Suprapubic skin (tissue), 4 donors: ENCODE measurements around the gene UGT1A8. TPM values are rescaled to one million over a fixed set of nuclear protein-coding genes. Genes with fewer than 3 reads are reported as not detected.

Source experiments
- DNase-seq, 2 donors: peaks; one replicate each; pipeline ENCODE4 v3.0.0-alpha.2; 2019; ENCODE audit warnings: low spot score in 2 of 2
- H3K27ac ChIP-seq: fragments of 200-600 bp; sonication (generic); one replicate; pipeline ENCODE4 v1.5.1; 2019
- H3K27me3 ChIP-seq: fragments of 200-600 bp; sonication (generic); one replicate; pipeline ENCODE4 v1.5.1; 2019
- H3K36me3 ChIP-seq: fragments of 200-600 bp; sonication (generic); one replicate; pipeline ENCODE4 v1.5.1; 2019
- H3K4me1 ChIP-seq: fragments of 200-600 bp; sonication (generic); one replicate; pipeline ENCODE4 v1.5.1; 2019
- H3K4me3 ChIP-seq: fragments of 200-600 bp; sonication (generic); one replicate; pipeline ENCODE4 v1.5.1; 2019; ENCODE audit warnings: mild to moderate bottlenecking
- H3K9me3 ChIP-seq: fragments of 200-600 bp; sonication (generic); one replicate; pipeline ENCODE4 v1.5.1; 2019
- EP300 ChIP-seq: sonication (generic); formaldehyde crosslinking; IDR thresholded peaks from one replicate; pipeline ENCODE4 v1.6.1; 2017; ENCODE audit warnings: antibody characterized with exemption
- POLR2A ChIP-seq, 2 donors: fragments of 450-650 bp; IDR thresholded peaks; one replicate each; pipeline ENCODE4 v1.6.1; 2017; ENCODE audit warnings: antibody characterized with exemption in 2 of 2, mild to moderate bottlenecking in 2 of 2, moderate library complexity in 2 of 2
- POLR2AphosphoS5 ChIP-seq, 3 donors: sonication (generic); formaldehyde crosslinking; IDR thresholded peaks; one replicate each; pipeline ENCODE4 v1.6.1; 2017; ENCODE audit warnings: antibody characterized with exemption in 3 of 3
- WGBS: methylation state at CpG from one replicate; pipeline ENCODE4 v1.1.5; 2018; 5-methylcytosine and 5-hydroxymethylcytosine counted together
- total RNA-seq, 4 donors: library from RNA; depleted of rRNA; stranded (reverse); fragments of >200 nt; gene quantifications; one replicate each; pipeline ENCODE4 v1.1.0, GENCODE V29; 2016
- TF ChIP-seq, protein P1 (sequence below), 2 donors: fragments of 200-600 bp in 1 of 2; fragments of 450-650 bp in 1 of 2; sonication (generic) in 1 of 2; IDR thresholded peaks; one replicate each; pipeline ENCODE4 v1.5.1; 2016 to 2019; ENCODE audit warnings: antibody characterized with exemption in 2 of 2, mild to moderate bottlenecking in 1 of 2, moderate library complexity in 1 of 2

The UGT1A8 gene
- total RNA-seq, 4 donors from 2014 or later = 0.47 TPM; not detected in 3

DNA sequence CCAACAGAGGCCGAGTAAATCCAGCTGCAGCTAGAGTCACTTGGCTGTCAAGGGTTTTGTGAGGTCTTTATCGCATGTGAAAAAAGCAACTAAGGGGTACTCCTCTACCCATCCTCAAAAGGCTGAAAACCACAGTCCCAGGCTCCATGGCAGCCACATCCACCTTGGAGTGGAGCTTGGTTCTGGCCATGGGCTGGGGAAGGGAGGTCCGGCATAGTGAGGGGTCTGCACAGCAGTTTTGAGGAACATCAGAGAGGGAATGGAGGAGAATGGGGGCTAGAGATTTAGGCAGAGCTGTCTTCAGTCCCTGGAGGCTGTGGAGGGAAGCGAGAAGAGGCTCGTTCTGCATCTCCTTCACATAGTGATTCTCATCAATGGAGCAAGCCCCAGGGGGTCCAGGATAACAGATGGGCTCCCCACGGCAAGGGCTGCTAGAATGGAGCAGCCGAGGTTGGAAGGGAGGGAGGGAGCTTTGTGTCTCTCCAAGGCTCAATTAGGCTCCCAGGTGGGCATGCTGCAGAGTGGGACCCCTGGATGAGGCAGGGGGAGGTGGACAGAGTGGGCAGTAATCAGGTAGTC is 181.7 kb downstream of the UGT1A8 start:
- Histone ChIP-seq H3K9me3 (no peaks in the 10 kb centered on the region), H3K4me1 (no peaks in the 10 kb centered on the region), H3K27ac (no peak overlapping the region), H3K4me3 (no peak overlapping the region), H3K36me3 (no peaks in the 10 kb centered on the region), H3K27me3 (peaks cover 2% of the 10 kb centered on the region)
- 72% methylated on average over 5 of the region's 7 CpGs for WGBS
- peak in 1 of 2 donors; percentile 44 for DNase-seq
- TF ChIP-seq EP300 = no peak
- TF ChIP-seq, protein P1, sequence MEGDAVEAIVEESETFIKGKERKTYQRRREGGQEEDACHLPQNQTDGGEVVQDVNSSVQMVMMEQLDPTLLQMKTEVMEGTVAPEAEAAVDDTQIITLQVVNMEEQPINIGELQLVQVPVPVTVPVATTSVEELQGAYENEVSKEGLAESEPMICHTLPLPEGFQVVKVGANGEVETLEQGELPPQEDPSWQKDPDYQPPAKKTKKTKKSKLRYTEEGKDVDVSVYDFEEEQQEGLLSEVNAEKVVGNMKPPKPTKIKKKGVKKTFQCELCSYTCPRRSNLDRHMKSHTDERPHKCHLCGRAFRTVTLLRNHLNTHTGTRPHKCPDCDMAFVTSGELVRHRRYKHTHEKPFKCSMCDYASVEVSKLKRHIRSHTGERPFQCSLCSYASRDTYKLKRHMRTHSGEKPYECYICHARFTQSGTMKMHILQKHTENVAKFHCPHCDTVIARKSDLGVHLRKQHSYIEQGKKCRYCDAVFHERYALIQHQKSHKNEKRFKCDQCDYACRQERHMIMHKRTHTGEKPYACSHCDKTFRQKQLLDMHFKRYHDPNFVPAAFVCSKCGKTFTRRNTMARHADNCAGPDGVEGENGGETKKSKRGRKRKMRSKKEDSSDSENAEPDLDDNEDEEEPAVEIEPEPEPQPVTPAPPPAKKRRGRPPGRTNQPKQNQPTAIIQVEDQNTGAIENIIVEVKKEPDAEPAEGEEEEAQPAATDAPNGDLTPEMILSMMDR (IDR thresholded peaks at IDR 0.05) = no peak
- TF ChIP-seq POLR2A (IDR thresholded peaks at IDR 0.05) = no peak
- no peak for TF ChIP-seq POLR2AphosphoS5 (IDR thresholded peaks at IDR 0.05)

DNA sequence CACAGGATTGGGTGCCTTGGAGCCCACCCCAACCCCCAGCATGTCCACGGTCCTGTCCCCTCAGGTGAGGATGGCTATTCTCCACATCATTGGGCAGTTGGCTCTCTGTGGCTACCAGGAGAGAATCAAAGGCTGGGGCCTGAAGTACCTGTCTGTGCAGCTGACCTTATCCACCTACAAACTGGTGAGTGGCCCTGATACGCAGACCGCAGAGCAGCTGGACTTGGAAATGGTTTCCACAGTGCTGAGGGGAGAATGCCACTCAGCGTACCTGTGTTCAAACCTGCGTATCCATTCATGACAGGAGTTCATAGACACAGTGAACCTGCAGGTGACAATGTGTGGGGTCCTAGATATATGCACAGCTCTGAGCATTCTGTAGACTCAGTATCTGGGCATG is 182.3 kb downstream of the UGT1A8 start:
- H3K9me3 ChIP-seq = no peaks in the 10 kb centered on the region
- no CpG with 5 or more reads among the region's 5 CpGs for WGBS
- no peak for TF ChIP-seq POLR2AphosphoS5 (IDR thresholded peaks at IDR 0.05)
- TF ChIP-seq EP300 = no peak
- TF ChIP-seq, protein P1 (IDR thresholded peaks at IDR 0.05) = no peak
- TF ChIP-seq POLR2A (IDR thresholded peaks at IDR 0.05) = no peak
- H3K4me3 ChIP-seq = no peak overlapping the region
- H3K4me1 ChIP-seq = no peaks in the 10 kb centered on the region
- H3K27ac ChIP-seq = no peak overlapping the region
- H3K36me3 ChIP-seq = no peaks in the 10 kb centered on the region
- no peak for DNase-seq
- H3K27me3 ChIP-seq = peaks cover 6% of the 10 kb centered on the region

DNA sequence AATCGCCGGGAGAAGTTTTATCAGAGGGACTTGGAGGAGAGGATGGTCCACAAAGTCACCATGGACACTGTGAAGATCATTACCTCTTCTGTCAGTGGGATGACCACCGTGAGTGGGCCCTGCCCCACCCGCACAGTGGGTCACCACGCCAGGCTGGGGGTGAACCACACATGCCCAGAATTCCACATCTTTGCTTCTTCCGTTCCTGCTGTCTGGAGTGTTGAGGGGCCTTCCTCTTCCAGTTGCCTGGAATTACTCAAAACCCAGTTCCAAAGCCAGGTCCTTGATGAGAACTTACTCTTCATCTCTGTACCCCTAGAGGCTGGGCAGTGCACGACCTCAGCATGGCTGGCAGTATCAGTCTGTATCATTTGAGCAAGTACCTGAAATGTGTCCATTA is 182.8 kb downstream of the UGT1A8 start:
- DNase-seq = no peak
- Histone ChIP-seq H3K27me3 (peaks cover 6% of the 10 kb centered on the region), H3K9me3 (no peaks in the 10 kb centered on the region), H3K4me3 (no peak overlapping the region), H3K27ac (no peak overlapping the region), H3K4me1 (no peaks in the 10 kb centered on the region), H3K36me3 (no peaks in the 10 kb centered on the region)
- 85% methylated on average over 5 of the region's 7 CpGs for WGBS
- TF ChIP-seq EP300 (no peak), POLR2AphosphoS5 (IDR thresholded peaks at IDR 0.05) (no peak), POLR2A (IDR thresholded peaks at IDR 0.05) (no peak)
- TF ChIP-seq, protein P1 (IDR thresholded peaks at IDR 0.05) = no peak

DNA sequence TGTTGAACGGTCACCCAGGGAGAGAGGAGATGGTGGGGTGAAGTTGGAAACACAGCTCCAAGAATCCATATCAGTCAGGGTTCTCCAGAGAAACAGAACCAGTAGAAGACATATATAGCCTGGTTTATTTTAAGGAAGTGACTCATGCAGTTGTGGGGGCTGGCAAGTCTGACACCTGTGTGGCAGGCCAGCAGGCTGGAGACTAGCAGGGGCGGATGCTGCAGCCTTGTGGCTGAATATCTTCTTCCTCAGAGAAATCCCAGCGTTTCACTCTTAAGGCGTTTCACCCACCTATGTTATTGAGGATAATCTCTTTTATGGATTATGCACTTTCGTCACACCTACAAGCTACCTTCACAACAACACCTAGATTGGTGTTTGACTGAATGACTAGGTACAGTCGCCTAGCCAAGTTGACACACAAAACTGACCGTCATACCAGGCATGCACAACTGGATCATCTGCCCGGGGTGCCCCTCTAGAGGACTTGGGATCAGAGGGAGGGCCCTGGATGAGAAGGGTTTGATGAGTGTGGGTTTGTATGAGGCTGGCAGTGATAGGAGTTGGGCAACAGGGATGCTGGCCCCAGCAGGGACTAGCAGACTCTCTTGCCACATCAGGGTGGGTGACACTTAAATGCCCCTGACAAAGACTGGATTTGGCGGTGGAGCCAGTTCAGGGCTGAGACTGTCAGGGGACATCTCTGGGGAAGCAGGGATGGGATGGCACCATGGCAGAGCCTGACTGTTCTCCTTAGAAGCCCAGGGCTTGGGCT is 184.1 kb downstream of the UGT1A8 start:
- TF ChIP-seq EP300 (no peak), POLR2A (IDR thresholded peaks at IDR 0.05) (no peak), POLR2AphosphoS5 (IDR thresholded peaks at IDR 0.05) (no peak)
- TF ChIP-seq, protein P1 (IDR thresholded peaks at IDR 0.05) = no peak
- no peak overlapping the region for H3K27ac ChIP-seq
- peaks cover 6% of the 10 kb centered on the region for H3K27me3 ChIP-seq
- H3K36me3 ChIP-seq = no peaks in the 10 kb centered on the region
- no peak overlapping the region for H3K4me3 ChIP-seq
- H3K9me3 ChIP-seq = no peaks in the 10 kb centered on the region
- DNase-seq = no peak
- no peaks in the 10 kb centered on the region for H3K4me1 ChIP-seq
- 78% methylated on average over 9 of the region's 9 CpGs for WGBS

DNA sequence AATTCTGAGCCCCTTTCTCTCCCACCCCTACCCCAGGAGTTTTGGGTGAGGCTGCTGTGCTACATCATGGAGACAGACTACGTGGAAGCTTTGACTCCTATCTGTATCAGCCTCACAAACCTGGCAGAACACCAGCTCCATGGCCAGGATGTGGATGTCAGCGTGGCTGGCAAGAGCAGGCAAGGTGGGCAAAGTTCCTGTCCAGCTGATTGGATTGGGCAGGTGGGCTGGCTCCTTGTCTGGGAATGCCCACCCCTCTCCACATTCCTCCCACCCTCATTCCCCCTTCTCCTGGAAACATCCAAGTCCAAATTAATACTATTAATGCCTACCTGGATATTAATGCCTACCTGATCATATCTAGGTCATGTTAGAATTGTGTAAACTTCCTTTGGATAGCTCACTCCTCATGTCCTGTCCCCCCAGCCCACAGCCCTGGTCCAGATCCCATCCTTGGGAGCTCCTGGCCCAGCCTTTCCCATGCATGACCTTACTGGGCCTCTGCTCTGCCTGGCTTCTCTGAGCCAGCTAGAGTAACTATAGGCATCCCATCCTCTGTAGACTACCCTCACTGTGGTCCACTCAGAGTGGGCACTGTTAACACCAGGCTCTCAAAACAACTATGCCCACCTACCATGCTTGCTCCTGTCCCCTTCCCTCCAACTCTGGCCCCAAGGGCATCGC is 184.8 kb downstream of the UGT1A8 start:
- TF ChIP-seq EP300 = no peak
- TF ChIP-seq, protein P1 (IDR thresholded peaks at IDR 0.05) = no peak
- TF ChIP-seq POLR2A (IDR thresholded peaks at IDR 0.05) = no peak
- TF ChIP-seq POLR2AphosphoS5 (IDR thresholded peaks at IDR 0.05) = no peak
- Histone ChIP-seq H3K36me3 (no peaks in the 10 kb centered on the region), H3K9me3 (no peaks in the 10 kb centered on the region), H3K4me1 (no peaks in the 10 kb centered on the region), H3K4me3 (no peak overlapping the region), H3K27ac (no peak overlapping the region), H3K27me3 (peaks cover 6% of the 10 kb centered on the region)
- 58% methylated on average over 2 of the region's 3 CpGs for WGBS
- peak in 1 of 2 donors; percentile 40 for DNase-seq
